Heart left ventricle (tissue), 13 donors: ENCODE measurements around the gene INSIG1.

Experiments used
- CTCF ChIP-seq, 12 donors: fragments of 200-600 bp; sonication (generic) in 4 of 12; IDR thresholded peaks; one replicate each; pipeline versions ENCODE4 v1.5.0 to v1.8.0; 2018 to 2022; ENCODE audit warnings: antibody characterized with exemption in 12 of 12, mild to moderate bottlenecking in 5 of 12
- POLR2A ChIP-seq, 2 donors: fragments of 450-650 bp; IDR thresholded peaks; one replicate each; pipeline ENCODE4 v1.6.1; 2017; ENCODE audit warnings: antibody characterized with exemption in 2 of 2, mild to moderate bottlenecking in 2 of 2, moderate library complexity in 2 of 2
- donor health status: ischemic (EF 13 %, LVEDD 7.1; RV severe dilation, severe dysfunction).
- donor health status: DM: no; HTN: yes; CAD: no.
- donor health status: DM: no; HTN: no; CAD: no.
- donor health status: ischemic (EF 25% LVEDD 6.9; RV normal size, moderate dysfunction).
- donor health status: ischemic (EF 25% LVEDD 5.7; RV mildly dilated, moderate dysfunction).
- donor health status: ischemic (EF 35%, LVEDD 5.7; RV mildly dilated, moderate dysfunction).
- donor health status: nonischemic (EF 11% LVEDD 7.7; RV severe dilation, severe dysfunction).
- donor health status: DM: yes; HTN: yes; CAD: no.
- donor health status: PGD.
- donor health status: ischemic (EF 29% LVEDD 5.4; RV normal size, mild dysfunction).
- donor health status: nonischemic (EF 23%, LVEDD 6.1; RV moderate dilation, normal function).

- TF ChIP-seq CTCF (IDR thresholded peaks at IDR 0.05) (no peak), POLR2A (IDR thresholded peaks at IDR 0.05) (no peak)
Observed at GRCh38 chr7:155285833-155286232, 11.8 kb upstream of the INSIG1 start.
